K562 (cell line): ENCODE measurements around the gene NLRP9. TPM values are rescaled to one million over a fixed set of nuclear protein-coding genes. Genes with fewer than 3 reads are reported as not detected.

ENCODE experiments used
- AFF4 ChIP-seq: sonication (generic); formaldehyde crosslinking; IDR thresholded peaks from 2 replicates; pipeline ENCODE4 v1.8.0; 2023; ENCODE audit warnings: mild to moderate bottlenecking, missing genetic modification reagents
- ARID3B ChIP-seq: fragments of 250-450 bp; sonication (Bioruptor Pico); IDR thresholded peaks from 2 replicates; pipeline ENCODE4 v1.4.0; 2020; ENCODE audit warnings: borderline replicate concordance
- CXXC5 ChIP-seq: fragments of 250-450 bp; sonication (Bioruptor Pico); IDR thresholded peaks from 2 replicates; pipeline ENCODE4 v1.8.0; 2022; ENCODE audit warnings: inconsistent platforms, mild to moderate bottlenecking, moderate library complexity
- HCFC1 ChIP-seq: IDR thresholded peaks from 2 replicates; pipeline ENCODE4 v1.6.1; 2012; ENCODE audit warnings: low read depth, low read length, improper control_type of control experiment
- HEY1 ChIP-seq: fragments of 250-450 bp; sonication (Bioruptor Pico); IDR thresholded peaks from 2 replicates; pipeline ENCODE4 v1.5.0; 2020; ENCODE audit warnings: mild to moderate bottlenecking, moderate library complexity, borderline replicate concordance
- ID3 ChIP-seq, 2 experiments: fragments of 250-450 bp in 1 of 2; fragments of 450-650 bp in 1 of 2; sonication (Bioruptor Pico) in 1 of 2; IDR thresholded peaks; 2 replicates each; pipeline versions ENCODE4 v1.6.1 to v1.8.0; 2016 to 2021; ENCODE audit warnings: mild to moderate bottlenecking in 2 of 2, moderate library complexity in 2 of 2, missing compliant biosample characterization in 1 of 2, missing genetic modification characterization in 1 of 2
- NR1H2 ChIP-seq: sonication (generic); formaldehyde crosslinking; IDR thresholded peaks from 2 replicates; pipeline ENCODE4 v1.4.0; 2020; ENCODE audit warnings: mild to moderate bottlenecking, missing genetic modification reagents
- SAFB2 ChIP-seq: fragments of 200-400 bp; formaldehyde crosslinking; IDR thresholded peaks from 2 replicates; pipeline ENCODE4 v1.6.1; 2018; ENCODE audit warnings: borderline replicate concordance, low read length, low read depth, moderate library complexity; ENCODE audit not compliant: severe bottlenecking
- SMAD2 ChIP-seq: fragments of 150-350 bp; IDR thresholded peaks from 2 replicates; pipeline ENCODE4 v1.6.1; 2014; ENCODE audit warnings: low read depth, mild to moderate bottlenecking, low read length
- SP2 ChIP-seq: IDR thresholded peaks from 2 replicates; pipeline ENCODE4 v1.6.1; 2011; ENCODE audit warnings: mild to moderate bottlenecking, low read depth, low read length, moderate library complexity; ENCODE audit not compliant: poor library complexity, severe bottlenecking; ENCODE audit errors: extremely low read depth
- ZBTB49 ChIP-seq: sonication (generic); formaldehyde crosslinking; IDR thresholded peaks from 2 replicates; pipeline ENCODE4 v1.8.0; 2022; ENCODE audit warnings: missing genetic modification reagents, mild to moderate bottlenecking, borderline replicate concordance
- ZNF274 ChIP-seq: IDR thresholded peaks from 2 replicates; pipeline ENCODE4 v1.6.1; 2011; ENCODE audit warnings: low read depth, mild to moderate bottlenecking, low read length, moderate library complexity, borderline replicate concordance
- ZNF507 ChIP-seq: conservative IDR thresholded peaks from 2 replicates; pipeline ENCODE4 v1.6.1; 2017; ENCODE audit warnings: missing genetic modification characterization, missing compliant biosample characterization
- ZNF57 ChIP-seq: fragments of 450-650 bp; formaldehyde crosslinking; IDR thresholded peaks from 2 replicates; pipeline ENCODE4 v1.4.0; 2020; ENCODE audit warnings: mild to moderate bottlenecking, moderate library complexity
- ZNF668 ChIP-seq: fragments of 250-450 bp; sonication (Bioruptor Pico); IDR thresholded peaks from 2 replicates; pipeline ENCODE4 v1.8.0; 2022; ENCODE audit warnings: mild to moderate bottlenecking, inconsistent platforms
- polyA plus RNA-seq, 8 experiments: library from polyadenylated mRNA; depleted of rRNA in 4 of 8; stranded (reverse) in 5 of 8; unstranded in 3 of 8; fragments of >200 nt; fragmentation: Nextera tagmentation in 2 of 8; fragmentation: Illumina TruSeq in 1 of 8; extraction: Ambion mirVana in 2 of 8; extraction: Trizol in 1 of 8; gene quantifications; 2 replicates each; pipeline versions ENCODE4 v1.2.1 to v1.2.3, GENCODE V29; 2011 to 2014; ENCODE audit warnings: inconsistent platforms in 1 of 8, missing spikeins in 1 of 8
- total RNA-seq, 7 experiments: library from RNA; depleted of rRNA in 6 of 7; stranded (reverse); fragments of >200 nt in 6 of 7; fragmentation: Illumina TruSeq in 2 of 7; extraction: Trizol in 2 of 7; gene quantifications; 2 replicates each; pipeline versions ENCODE4 v1.2.1 to v1.2.3, GENCODE V29; 2011 to 2021; ENCODE audit warnings: low replicate concordance in 1 of 7

NLRP9 gene
- total and polyA plus RNA-seq, 9 of the 15 experiments (the other 6 are each of a cell fraction or from before 2014, with no cell fraction given) = not detected

GRCh38 chr19:55702131-55702627 lies 36.0 kb downstream of the NLRP9 start (continued):
- TF ChIP-seq AFF4 = no peak
- no peak for TF ChIP-seq SP2
- no peak for TF ChIP-seq ARID3B
- no peak for TF ChIP-seq SAFB2
- TF ChIP-seq ZNF668 (CRISPR knock-in tag) = no peak
- no peak for TF ChIP-seq SMAD2
- TF ChIP-seq CXXC5 = peak; percentile 68
- no peak for TF ChIP-seq HCFC1
- no peak for TF ChIP-seq ZNF274
- no peak for TF ChIP-seq ZBTB49 (CRISPR knock-in tag)
- no peak for TF ChIP-seq NR1H2 (CRISPR knock-in tag)
- TF ChIP-seq HEY1 (CRISPR knock-in tag) = no peak
- no peak for TF ChIP-seq ID3 (CRISPR knock-in tag; IDR thresholded peaks at IDR 0.05)
- TF ChIP-seq ID3 (tag; IDR thresholded peaks at IDR 0.05) = 0 out of 2 replicates have a peak, but pooled peaks have one; percentile 34
- no peak for TF ChIP-seq ZNF507 (tag)
- no peak for TF ChIP-seq ZNF57
